Non-pigmented ciliary epithelial cell (primary cell): ENCODE data around the gene DMRTC2.
A peak's percentile ranks its signal among the peaks of the same experiment; 100 is the strongest.

Source experiments
- DNase-seq: peaks from one replicate; pipeline ENCODE4 v3.0.0-alpha.2; 2010; ENCODE audit warnings: low read depth

Gene DMRTC2

GRCh38 chr19:41847351-41848105, 2.7 kb downstream of the DMRTC2 start:
- DNase-seq = no peak

DNA sequence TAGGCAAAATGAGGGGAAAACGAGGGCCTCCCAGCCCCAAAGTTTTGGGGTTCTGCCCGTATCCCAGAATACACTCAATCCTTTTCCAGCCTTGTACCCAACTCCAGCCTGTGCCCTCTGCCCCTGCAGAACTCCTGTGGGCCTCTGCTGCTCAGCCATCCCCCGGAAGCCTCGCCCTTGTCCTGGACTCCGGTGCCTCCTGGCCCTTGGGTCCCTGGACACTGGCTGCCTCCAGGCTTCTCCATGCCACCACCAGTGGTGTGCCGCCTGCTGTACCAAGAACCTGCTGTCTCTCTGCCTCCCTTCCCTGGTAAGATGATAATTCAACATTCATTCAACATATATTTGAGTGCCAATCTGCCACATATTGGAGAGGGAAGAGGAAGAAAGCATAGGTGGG, 3.8 kb downstream of the DMRTC2 start:
- DNase-seq = no peak

GRCh38 chr19:41849067-41849466, 4.2 kb downstream of the DMRTC2 start:
- DNase-seq = no peak

- DNase-seq = no peak
Observed at GRCh38 chr19:41850381-41850780, 5.5 kb downstream of the DMRTC2 start.

DNA sequence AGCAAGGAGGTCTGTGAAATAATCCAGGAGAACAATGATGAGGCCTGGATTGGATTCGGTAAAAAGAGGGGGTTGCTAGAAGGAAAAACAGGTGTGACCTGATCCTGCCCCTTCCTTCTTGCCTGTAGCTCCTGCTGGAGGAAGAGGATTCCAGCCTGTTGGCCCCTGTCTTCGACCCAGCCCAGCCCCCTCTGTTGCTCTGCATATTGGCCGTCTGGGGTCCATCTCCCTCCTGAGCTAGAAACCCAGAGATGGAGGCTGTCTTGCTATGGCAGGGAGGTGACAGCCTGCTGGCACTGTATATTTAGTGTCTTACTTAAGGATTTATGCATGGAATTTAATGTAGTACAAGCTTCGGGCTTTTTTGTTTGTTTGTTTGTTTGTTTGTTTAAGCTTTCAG, 6.6 kb downstream of the DMRTC2 start:
- DNase-seq = no peak

GRCh38 chr19:41853344-41853743, 8.5 kb downstream of the DMRTC2 start:
- no peak for DNase-seq

DNA sequence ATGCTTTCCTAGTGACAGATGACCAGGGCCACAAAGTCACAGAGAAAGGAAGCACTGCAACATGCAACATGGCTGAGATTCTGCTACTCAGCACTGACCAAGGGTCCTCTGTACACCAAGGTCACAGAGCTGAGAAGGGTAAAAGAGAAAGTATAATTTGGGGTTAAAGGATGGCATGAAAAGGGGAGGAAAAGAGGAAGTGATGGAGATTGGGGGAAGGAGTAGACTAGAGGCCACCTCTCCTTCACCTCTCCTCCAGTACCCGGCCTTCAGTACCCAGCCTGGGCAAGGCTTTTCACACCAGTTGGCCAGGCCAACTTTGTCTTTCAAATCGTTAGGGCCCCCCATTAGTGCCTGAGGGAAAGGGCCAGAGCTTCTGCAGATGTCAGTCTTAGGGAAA, 8.9 kb downstream of the DMRTC2 start:
- no peak for DNase-seq

- DNase-seq = no peak
Observed at GRCh38 chr19:41859213-41859617, 14.4 kb downstream of the DMRTC2 start.

DNA sequence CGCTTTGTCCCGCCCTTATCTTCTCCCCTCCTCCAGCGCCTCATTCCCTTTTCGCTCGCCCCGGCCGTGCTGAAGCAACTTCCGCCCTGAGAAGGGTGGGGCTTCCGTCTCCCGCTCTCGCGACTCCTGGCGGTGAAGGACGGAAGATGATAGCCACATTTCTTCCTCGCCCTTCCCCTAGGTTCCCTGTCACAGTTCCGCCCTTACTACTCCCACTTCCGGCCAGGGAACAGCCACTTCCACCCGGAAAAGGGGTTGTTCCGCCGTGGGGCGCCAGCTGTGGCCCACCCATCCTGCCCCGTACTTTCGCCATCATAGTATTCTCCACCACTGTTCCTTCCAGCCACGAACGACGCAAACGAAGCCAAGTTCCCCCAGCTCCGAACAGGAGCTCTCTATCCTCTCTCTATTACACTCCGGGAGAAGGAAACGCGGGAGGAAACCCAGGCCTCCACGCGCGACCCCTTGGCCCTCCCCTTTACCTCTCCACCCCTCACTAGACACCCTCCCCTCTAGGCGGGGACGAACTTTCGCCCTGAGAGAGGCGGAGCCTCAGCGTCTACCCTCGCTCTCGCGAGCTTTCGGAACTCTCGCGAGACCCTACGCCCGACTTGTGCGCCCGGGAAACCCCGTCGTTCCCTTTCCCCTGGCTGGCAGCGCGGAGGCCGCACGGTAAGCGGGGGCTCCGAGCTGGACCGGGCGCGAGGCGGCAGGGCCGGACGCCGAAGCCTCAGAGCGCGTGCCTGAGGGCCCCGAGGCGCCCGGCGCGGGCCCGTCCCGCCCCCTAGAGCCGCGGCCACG, 15.0 kb downstream of the DMRTC2 start, which contains the start of gene RPS19:
Gene RPS19 (plus strand): TSS at position 638 of the 801 bp plus-strand sequence. CDS start 520 bp downstream, outside the sequence.
- peak; percentile 90 for DNase-seq

DNA sequence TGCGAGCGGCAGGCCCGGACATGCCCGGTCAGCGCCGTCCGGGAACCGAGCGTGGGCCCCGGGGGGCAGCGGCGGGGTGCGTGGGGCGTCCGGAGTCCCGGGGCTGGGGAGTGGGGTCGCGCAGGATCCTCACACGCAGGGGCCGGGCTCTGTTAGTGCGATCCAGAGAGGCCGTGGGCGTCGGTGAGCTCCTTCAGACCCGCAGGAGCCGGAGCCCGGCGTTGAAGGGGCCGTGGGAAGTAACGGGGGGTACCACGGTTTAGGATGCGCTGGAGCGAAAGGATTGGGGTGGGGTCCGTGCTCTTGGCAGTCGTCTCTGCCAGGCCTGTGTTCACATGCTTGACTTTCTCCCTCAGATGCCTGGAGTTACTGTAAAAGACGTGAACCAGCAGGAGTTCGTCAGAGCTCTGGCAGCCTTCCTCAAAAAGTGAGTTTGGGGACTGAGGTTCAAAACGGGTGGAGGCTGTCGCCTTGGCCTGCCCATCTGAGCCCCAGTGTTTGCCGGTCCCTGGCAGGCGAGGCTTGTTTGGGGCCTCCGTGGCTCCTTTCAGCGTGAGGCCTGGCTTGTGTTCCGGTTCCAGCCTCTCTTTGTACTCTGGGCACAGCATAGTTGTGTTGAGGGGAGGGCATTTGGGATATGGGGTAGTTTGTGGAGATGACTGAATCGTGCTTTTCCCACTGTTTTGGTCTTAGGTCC, 15.7 kb downstream of the DMRTC2 start:
- DNase-seq = no peak

DNA sequence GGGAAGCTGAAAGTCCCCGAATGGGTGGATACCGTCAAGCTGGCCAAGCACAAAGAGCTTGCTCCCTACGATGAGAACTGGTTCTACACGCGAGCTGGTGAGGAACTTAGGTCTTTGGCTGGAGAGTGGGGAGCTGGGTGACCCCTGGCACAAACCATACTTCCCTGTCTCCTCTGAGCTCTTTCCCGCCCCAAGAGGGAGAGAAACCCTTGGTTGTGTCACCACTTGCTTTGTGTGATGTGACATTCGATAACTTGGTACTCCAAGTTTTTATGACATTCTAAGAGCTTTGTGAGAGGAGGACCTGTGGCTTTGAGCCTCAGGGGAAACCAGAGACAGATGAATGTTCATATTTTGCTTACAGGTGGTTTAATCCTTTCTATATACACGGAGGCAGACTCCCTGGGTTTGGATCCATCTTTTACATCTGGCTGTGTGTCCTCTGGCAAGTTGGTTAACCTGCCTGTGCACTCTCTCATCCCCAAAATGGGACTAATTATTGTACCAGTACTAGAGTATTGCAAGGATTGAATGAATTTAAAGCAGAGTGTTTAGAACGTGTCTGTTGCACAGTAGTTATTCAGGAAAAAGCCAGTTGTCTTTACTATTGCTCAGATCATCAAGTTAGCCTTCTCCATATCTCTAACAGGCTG, 16.4 kb downstream of the DMRTC2 start:
- no peak for DNase-seq

DNA sequence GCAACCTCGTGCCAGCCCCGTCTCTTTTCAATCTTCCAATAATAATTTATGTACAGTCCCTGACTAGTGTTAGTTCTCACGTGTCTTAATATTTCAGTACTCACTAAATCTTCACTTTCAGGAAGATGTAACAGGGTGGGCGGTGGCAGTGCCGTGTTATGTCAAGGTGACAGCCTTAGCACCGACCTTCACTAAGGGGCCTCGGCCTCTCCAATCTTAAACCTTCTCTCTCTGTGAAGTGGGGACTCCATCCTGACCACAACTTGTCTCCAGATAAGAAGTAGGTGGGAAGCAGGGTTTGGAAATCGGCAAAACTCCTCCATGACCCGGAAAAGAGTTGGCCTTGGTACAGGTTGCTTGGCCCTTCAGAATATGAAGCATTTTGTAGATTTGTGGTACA, 17.0 kb downstream of the DMRTC2 start:
- DNase-seq = no peak

GRCh38 chr19:41862445-41862986, 17.7 kb downstream of the DMRTC2 start:
- DNase-seq = no peak

GRCh38 chr19:41863209-41863931, 18.5 kb downstream of the DMRTC2 start:
- no peak for DNase-seq

GRCh38 chr19:41864374-41864773, 19.5 kb downstream of the DMRTC2 start:
- DNase-seq = no peak

GRCh38 chr19:41866284-41866683, 21.4 kb downstream of the DMRTC2 start:
- DNase-seq = no peak

DNA sequence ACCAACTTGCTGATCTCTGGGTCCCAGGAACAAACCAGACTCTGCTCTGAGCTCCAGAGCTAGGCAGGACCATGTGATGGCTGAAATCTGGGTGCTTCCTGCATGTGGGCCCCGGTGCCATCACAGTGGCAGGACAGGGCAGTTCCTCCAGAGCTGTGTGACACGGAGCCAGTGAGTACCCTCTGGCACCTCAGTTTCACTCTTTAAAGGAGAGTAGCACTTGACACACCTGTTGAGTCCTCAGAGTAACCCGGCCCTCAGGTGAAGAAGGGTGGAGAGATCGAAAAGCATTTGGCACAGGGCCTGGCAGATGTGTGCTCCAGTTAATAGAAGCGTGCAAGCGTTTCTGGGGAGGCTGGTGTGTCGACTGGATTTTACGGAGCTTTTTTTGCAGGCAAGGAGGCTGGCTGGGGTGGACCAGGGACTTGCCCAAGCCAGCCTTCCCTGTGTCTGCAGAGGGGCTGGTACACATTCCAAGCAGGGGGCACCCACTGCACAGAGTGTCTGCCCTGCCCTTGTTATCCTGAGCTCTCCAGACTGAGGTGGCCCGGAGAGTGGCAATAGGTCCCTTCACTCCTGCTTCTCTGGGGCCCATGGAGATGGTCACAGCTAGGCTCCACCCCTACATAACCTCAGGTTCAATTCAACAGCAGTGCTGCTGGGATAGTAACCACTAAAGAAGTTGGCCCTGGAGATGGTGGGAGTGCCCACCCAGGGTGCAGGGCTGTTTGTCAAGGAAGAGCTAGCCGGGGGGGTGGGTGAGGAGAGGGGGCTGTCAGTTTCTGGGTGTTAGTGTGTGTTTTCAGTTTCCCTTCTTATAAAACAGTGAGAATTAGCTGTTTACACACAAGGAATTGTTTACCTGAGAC, 23.5 kb downstream of the DMRTC2 start:
- no peak for DNase-seq

- DNase-seq = no peak
Observed at GRCh38 chr19:41868989-41869300, 24.1 kb downstream of the DMRTC2 start.

DNA sequence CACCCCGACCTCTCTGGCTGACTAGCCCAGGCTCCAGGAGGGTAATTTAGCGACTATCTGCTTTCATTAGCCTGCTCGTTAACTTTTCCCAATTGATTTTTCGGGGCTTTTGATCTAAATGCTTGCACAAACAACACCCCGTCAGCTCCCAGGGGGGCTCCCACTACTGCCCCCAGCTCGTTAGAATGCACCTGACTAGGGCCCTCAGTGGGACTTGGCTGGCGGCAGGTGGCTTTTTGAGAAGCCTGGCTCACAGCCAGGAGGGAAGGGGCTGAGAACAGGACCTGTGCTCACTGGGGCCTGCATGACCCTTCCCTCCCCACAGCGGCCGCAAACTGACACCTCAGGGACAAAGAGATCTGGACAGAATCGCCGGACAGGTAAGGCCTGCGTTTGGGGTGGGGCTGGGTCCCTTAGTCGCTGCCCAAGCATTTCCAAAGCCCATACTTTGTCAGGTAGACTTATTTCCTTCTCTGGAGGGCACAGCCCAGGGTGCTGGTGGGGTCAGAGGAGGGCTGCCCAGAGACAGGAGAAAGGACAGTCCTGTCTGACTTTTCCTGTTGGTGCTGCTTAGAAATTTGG, 24.6 kb downstream of the DMRTC2 start:
- no peak for DNase-seq

GRCh38 chr19:41870401-41870873, 25.6 kb downstream of the DMRTC2 start:
- no peak for DNase-seq
